HG03103 (cell line): ENCODE measurements around the gene ATP6V1G1.
A peak's percentile ranks its signal among the peaks of the same experiment; 100 is the strongest.

Source experiments
- ATAC-seq: cut with Tn5 transposase; IDR thresholded peaks from one replicate; pipeline ENCODE4 v1.9.1; 2021; ENCODE audit warnings: low read depth; ENCODE audit not compliant: unreplicated experiment

ATP6V1G1 gene

GRCh38 chr9:114611516-114612271 is 24.1 kb downstream of the ATP6V1G1 start:
- ATAC-seq = peak; percentile 17

DNA sequence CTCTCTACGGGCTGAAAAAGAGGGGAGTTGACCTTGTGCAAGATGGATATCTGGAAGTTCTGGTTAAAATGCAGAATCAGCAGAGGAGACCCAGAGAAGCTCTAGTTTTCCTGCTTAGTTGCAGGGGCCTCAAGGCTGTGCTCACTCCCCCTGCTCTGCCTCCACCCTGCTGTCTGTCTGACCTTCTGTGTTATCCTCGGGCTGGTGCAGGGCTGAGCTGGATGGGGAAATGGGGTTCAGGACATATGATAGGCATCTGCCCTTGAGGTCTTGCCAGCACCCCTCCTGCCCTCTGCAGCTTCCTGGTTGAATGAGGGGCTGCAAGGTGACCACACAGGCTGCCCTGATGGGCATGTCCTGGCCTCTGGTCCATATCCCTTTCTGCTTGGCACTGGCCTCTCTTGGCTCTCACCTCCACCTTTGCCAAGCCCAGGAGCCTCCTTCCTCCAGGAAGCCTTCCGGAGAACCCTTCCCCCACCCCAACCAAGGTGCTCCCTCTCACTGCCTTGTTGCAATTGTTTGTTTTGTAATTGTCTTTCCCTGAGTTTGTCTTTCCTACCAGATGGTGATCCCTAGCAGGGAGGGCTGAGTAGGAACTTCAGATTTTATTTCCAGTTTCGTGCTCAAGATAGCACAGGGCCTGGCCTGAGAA is 24.8 kb downstream of the ATP6V1G1 start:
- no peak for ATAC-seq

- ATAC-seq = no peak
Measured at GRCh38 chr9:114613087-114613486, 25.5 kb downstream of the ATP6V1G1 start.

DNA sequence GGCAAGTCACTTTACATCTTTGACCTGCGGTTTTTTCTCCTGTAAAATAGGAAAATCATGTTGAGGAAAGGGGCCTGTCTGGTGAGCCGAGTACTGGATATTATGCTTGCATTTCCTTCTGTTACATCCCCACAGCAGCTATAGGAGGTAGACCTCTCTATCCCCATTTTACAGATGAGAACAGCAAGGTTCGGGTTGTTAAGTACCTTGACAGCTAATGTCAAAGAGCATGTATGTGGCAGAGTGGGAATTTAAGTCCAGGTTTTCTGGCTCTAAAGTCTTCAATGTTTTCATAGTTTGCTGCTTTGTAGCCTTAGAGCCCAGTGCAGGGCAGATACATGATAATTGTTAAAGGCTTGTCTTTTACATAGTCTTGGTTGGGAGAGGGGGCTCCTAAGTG is 26.4 kb downstream of the ATP6V1G1 start:
- no peak for ATAC-seq

GRCh38 chr9:114614373-114614772 is 26.8 kb downstream of the ATP6V1G1 start:
- no peak for ATAC-seq

- peak; percentile 61 for ATAC-seq
Measured at GRCh38 chr9:114616684-114617520, 29.3 kb downstream of the ATP6V1G1 start.

GRCh38 chr9:114619191-114619761 is 31.7 kb downstream of the ATP6V1G1 start:
- no peak for ATAC-seq

GRCh38 chr9:114621561-114621960 is 34.0 kb downstream of the ATP6V1G1 start:
- ATAC-seq = no peak

DNA sequence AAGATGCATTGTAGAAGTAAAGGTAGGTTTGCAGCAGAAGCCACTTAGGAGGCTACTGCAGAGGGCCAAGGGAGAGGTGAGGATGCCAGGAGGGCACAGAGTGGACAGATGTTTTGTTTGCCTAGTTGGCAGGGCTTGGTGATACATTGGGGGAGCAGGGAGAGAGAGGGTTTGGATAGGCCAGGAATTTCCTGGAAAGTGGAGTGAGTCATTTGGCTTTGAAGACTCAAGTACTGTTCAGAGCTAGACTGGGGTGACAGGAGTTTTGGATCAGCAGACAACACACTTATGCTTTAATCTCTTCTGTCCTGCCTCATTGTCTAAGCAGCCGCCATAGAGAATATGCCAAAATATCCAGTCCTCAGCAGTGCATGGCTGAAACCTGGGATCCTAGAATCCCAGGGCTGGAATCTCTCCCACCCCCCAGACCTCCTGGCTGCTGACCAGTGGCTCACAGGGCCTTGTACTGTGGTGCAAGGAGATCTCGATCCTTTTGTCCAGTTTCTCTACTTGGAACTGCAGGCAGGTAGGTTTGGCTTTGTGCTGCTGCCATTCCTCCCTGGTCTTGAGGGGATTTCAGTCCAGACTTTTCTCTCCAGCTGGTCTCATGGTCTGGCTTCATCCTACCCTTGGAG is 34.5 kb downstream of the ATP6V1G1 start:
- no peak for ATAC-seq

GRCh38 chr9:114624677-114625076 is 37.1 kb downstream of the ATP6V1G1 start:
- no peak for ATAC-seq

- ATAC-seq = no peak
Measured at GRCh38 chr9:114626415-114627020, 38.9 kb downstream of the ATP6V1G1 start.

GRCh38 chr9:114627553-114627952 is 40.0 kb downstream of the ATP6V1G1 start:
- no peak for ATAC-seq

GRCh38 chr9:114629563-114630090 is 42.1 kb downstream of the ATP6V1G1 start:
- no peak for ATAC-seq

DNA sequence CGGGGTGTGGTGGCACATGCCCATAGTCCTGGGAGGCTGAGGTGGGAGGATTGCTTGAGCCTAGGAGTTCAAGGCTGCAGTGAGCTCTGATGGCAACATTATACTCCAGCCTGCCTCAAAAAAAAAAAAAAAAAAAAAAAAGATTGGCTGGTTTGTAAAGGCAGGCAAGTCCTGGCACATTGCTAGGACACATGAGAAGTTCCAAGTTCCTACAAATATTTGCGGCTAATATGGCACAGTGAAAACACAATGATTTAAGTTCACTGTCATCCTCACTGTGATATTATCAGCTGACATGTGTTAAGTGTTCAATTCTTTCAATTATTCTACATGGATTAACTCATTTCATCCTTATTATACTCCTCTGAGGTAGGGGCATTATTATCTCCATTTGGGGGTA is 43.6 kb downstream of the ATP6V1G1 start:
- ATAC-seq = no peak

DNA sequence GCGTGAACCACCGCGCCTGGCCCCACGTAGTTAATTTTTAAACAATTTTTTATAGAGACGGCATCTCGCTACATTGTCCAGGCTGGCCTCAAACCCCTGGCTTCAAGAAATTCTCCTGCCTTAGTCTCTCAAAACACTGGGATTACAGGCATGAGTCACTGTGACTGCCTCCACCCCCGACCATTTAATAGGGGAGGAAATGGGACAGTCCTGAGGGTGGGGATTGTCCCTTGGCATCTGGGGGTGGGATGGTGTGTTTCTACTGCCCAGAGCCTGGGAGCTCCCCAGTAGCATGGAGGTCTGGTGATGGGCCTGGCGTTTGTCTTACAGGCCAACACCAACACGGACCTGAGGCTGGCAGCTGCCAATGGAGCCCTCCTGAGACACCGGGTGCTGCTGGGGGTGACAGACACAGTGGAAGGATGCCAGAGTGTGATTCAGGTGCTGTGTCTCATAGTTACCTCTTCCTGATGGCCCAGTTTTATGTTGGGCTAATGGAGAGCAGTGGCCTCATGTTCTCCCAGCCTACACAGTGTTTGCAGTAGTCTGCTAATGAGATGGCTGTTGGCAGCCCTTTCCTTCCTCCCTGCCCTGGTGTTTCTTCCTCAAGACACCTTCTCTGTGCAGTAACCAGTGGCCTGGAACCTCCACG is 46.0 kb downstream of the ATP6V1G1 start:
- ATAC-seq = no peak

- no peak for ATAC-seq
Measured at GRCh38 chr9:114634387-114634786, 46.8 kb downstream of the ATP6V1G1 start.

- ATAC-seq = no peak
Measured at GRCh38 chr9:114638404-114638803, 50.8 kb downstream of the ATP6V1G1 start.

DNA sequence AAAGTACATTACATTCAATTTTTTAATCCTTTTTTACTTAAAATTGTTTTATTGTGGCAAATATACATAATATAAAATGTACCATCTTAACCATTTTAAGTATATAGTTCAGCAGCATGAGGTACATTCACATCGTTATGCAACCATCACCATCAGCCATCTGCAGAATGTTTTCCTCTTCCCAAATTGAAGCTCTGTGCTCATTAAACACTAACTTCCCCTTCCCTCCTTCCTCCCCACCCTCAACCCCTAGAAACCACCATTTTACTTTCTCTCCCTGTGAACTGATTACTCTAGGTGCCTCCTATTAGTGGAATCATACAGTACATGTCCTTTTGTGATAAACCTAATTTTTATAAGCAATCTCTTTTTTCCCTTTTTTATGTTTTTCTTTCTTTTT is 54.4 kb downstream of the ATP6V1G1 start:
- ATAC-seq = no peak

GRCh38 chr9:114643001-114643400 is 55.4 kb downstream of the ATP6V1G1 start:
- no peak for ATAC-seq
